ENCODE measurements around the gene OR52R1.

The OR52R1 gene

DNA sequence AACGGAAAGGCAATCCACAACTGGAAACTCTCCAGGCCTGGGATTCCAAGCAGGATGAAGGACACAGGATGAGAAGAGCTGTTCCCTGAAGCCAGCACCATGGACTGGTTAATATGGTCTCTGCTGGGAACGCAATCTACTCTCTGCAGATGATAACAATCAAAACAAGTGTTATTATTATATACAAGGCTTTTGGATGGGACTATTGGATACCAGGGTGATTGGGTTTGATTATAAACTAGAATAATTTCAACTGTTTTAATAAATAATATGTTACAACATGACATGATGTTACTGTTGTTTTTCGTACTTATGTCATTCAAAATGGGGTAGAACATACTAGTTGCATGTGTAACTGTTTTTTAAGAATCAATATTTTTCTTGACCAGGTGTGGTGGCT lies at the start of gene OR52R1:
TSS of gene OR52R1 (minus strand) at position 101 of the 400 bp plus-strand sequence. CDS start at position 101, 0 bp downstream.
- Histone ChIP-seq H3K27me3 (ENCODE audit: control insufficient read depth, insufficient read depth, low read length) (no peaks in the 10 kb centered on the region), H3K36me3 (ENCODE audit: control insufficient read depth, insufficient read depth, low read length) (no peaks in the 10 kb centered on the region), H3K4me1 (ENCODE audit: control insufficient read depth, insufficient read depth, low read length) (no peaks in the 10 kb centered on the region), H3K27ac (ENCODE audit: low read depth, low read length) (no peak within 1 kb of the TSS), H3K9me3 (ENCODE audit: control insufficient read depth, insufficient read depth, low read length) (no peaks in the 10 kb centered on the region), H3K4me3 (ENCODE audit: low read depth, low read length) (no peak within 1 kb of the TSS), H3K9ac (ENCODE audit: low read depth, low read length) (no peak within 1 kb of the TSS)

DNA sequence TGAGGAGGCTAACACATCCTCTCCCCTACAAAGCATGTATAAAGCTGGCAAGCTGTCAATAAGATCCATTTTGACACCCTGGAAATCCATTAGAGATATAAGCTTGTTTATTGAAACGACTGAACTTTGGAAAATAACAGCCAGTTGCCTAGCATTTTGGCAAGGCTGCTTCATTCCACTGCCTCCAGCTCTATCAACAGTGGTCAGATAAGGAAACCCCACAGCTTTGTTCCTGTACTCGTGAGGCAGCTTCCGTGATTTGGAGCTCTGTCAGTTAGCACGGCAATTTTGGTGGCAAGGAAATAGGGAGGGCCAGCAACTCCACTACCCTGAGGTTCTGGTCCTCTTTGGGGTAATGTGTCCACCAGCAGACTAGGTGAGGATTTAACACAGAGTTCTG lies 46.9 kb upstream of the OR52R1 start:
- no peaks in the 10 kb centered on the region for H3K36me3 ChIP-seq (ENCODE audit: control insufficient read depth, insufficient read depth, low read length)
- no peaks in the 10 kb centered on the region for H3K4me1 ChIP-seq (ENCODE audit: control insufficient read depth, insufficient read depth, low read length)
- H3K4me3 ChIP-seq (ENCODE audit: low read depth, low read length), result no peak overlapping the region
- H3K27ac ChIP-seq (ENCODE audit: low read depth, low read length), result no peak overlapping the region
- H3K9ac ChIP-seq (ENCODE audit: low read depth, low read length), result no peak overlapping the region
- H3K9me3 ChIP-seq (ENCODE audit: control insufficient read depth, insufficient read depth, low read length), result peaks cover 5% of the 10 kb centered on the region; the same call in 1 of the 2 replicates
- H3K27me3 ChIP-seq (ENCODE audit: control insufficient read depth, insufficient read depth, low read length), result no peaks in the 10 kb centered on the region

DNA sequence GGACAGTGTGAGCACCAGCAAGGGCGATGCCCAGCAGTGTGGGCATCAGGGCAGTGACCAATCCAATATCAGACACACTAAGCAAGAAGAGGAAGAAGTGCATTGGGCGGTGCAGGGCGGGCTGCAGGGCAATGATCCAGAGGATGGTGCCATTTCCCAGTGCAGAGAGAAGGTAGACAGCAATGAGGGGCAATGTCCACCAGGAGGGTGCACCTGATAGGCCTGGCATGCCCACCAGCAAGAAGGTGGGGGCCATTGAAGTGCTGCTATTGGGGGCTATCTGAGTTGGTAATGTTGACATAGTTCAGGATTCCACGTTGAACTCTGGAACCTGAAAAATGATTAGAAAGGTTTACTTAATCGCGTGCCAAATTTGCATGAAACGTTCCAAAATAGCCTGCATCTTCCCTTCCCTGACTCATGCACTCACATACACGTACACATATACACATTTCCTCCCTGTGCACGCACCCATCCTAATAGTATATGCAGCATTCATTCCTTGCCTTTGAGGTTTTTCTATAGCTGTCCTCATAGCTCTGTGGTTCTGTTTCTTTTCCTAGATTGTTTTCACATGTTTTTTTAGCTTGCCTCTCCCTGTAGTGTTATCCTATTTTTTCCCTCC lies 44.8 kb upstream of the OR52R1 start, which contains the start of gene OR51S1:
TSS of gene OR51S1 (minus strand) at position 301 of the 625 bp plus-strand sequence. CDS start at position 301, 0 bp downstream.
- H3K27me3 ChIP-seq (ENCODE audit: control insufficient read depth, insufficient read depth, low read length), result no peaks in the 10 kb centered on the region
- no peak within 1 kb of the TSS for H3K9ac ChIP-seq (ENCODE audit: low read depth, low read length)
- H3K4me1 ChIP-seq (ENCODE audit: control insufficient read depth, insufficient read depth, low read length), result no peaks in the 10 kb centered on the region
- no peak within 1 kb of the TSS for H3K27ac ChIP-seq (ENCODE audit: low read depth, low read length)
- H3K9me3 ChIP-seq (ENCODE audit: control insufficient read depth, insufficient read depth, low read length), result peaks cover under 1% of the 10 kb centered on the region; the same call in 1 of the 2 replicates
- no peaks in the 10 kb centered on the region for H3K36me3 ChIP-seq (ENCODE audit: control insufficient read depth, insufficient read depth, low read length)
- no peak within 1 kb of the TSS for H3K4me3 ChIP-seq (ENCODE audit: low read depth, low read length)

DNA sequence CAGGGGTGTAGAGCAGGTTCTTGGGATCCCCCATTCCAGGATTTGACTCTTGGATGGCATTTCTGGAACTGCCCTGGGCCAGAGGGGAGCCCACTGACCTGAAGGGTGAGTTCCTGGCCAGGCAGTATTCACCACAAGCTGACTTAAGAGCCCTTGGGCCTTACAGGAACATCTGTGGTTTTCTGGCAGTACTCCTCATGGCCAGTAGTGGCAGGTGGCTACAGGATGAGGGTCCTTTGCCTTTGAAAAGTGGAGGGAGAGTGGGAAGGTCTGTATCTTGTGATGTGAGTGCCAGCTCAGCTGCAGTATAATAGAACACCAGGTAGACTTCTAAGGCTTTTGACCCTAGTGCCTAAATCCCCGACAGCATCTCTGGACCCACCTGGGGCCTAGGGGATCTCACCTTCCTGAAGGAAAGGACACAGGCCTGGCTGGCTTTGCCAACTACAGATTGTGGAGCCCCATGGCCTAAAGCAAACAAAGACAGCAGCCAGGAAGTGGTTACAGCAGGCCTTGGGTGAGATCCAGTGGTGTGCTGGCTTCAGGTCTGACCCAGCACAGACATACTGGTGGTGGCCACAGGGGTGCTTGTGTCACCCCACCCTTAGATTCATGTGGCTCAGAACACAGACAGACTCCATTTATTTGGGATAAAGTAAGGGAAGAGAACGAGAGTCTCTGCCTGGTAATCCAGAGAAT lies 35.8 kb upstream of the OR52R1 start:
- no peaks in the 10 kb centered on the region for H3K27me3 ChIP-seq (ENCODE audit: control insufficient read depth, insufficient read depth, low read length)
- H3K9me3 ChIP-seq (ENCODE audit: control insufficient read depth, insufficient read depth, low read length), result no peaks in the 10 kb centered on the region
- no peaks in the 10 kb centered on the region for H3K4me1 ChIP-seq (ENCODE audit: control insufficient read depth, insufficient read depth, low read length)
- no peak overlapping the region for H3K4me3 ChIP-seq (ENCODE audit: low read depth, low read length)
- no peaks in the 10 kb centered on the region for H3K36me3 ChIP-seq (ENCODE audit: control insufficient read depth, insufficient read depth, low read length)
- no peak overlapping the region for H3K9ac ChIP-seq (ENCODE audit: low read depth, low read length)
- no peak overlapping the region for H3K27ac ChIP-seq (ENCODE audit: low read depth, low read length)

DNA sequence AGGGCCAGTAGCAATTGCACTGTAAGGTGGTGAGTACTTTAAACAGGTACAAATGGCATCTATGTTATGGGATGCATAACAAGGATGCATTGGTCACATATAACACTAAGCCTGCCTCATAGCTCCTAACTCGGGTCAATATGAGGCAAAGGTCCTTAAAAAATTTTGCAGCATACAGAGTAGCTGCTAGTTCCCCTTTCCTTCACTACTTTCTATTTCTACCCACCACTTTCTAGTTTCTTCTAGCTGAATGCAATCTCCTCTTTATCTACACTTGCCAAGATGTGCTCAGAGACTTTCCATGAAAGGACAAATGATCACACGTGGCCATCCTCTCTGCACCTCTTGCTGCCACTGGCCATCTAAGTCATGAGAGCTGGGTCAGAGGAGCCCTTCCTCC lies 26.7 kb upstream of the OR52R1 start:
- Histone ChIP-seq H3K36me3 (ENCODE audit: control insufficient read depth, insufficient read depth, low read length) (no peaks in the 10 kb centered on the region), H3K4me1 (ENCODE audit: control insufficient read depth, insufficient read depth, low read length) (no peaks in the 10 kb centered on the region), H3K9ac (ENCODE audit: low read depth, low read length) (no peak overlapping the region), H3K27me3 (ENCODE audit: control insufficient read depth, insufficient read depth, low read length) (no peaks in the 10 kb centered on the region), H3K4me3 (ENCODE audit: low read depth, low read length) (no peak overlapping the region), H3K27ac (ENCODE audit: low read depth, low read length) (no peak overlapping the region), H3K9me3 (ENCODE audit: control insufficient read depth, insufficient read depth, low read length) (no peaks in the 10 kb centered on the region)

DNA sequence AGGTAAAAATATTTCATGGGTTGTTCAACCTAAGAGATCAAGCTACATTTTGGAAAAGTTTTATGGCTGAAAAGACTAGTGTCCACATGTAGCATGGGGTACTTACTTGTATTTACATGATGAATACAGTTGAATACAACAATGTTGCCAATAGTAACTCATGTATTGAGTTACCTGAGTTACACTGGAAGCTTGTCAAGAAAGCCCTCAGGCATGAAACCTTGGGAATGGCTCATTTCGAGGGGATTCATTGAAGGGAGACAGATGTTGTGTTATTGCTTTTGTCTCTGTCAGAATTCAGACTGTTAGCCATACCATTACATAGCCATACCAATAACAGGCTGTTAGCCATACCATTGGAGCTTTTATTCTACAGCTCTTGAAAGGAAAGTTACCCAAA lies 26.2 kb upstream of the OR52R1 start:
- H3K27me3 ChIP-seq (ENCODE audit: control insufficient read depth, insufficient read depth, low read length), result no peaks in the 10 kb centered on the region
- no peak overlapping the region for H3K27ac ChIP-seq (ENCODE audit: low read depth, low read length)
- H3K9me3 ChIP-seq (ENCODE audit: control insufficient read depth, insufficient read depth, low read length), result no peaks in the 10 kb centered on the region
- no peaks in the 10 kb centered on the region for H3K36me3 ChIP-seq (ENCODE audit: control insufficient read depth, insufficient read depth, low read length)
- no peak overlapping the region for H3K4me3 ChIP-seq (ENCODE audit: low read depth, low read length)
- H3K4me1 ChIP-seq (ENCODE audit: control insufficient read depth, insufficient read depth, low read length), result no peaks in the 10 kb centered on the region
- H3K9ac ChIP-seq (ENCODE audit: low read depth, low read length), result no peak overlapping the region

DNA sequence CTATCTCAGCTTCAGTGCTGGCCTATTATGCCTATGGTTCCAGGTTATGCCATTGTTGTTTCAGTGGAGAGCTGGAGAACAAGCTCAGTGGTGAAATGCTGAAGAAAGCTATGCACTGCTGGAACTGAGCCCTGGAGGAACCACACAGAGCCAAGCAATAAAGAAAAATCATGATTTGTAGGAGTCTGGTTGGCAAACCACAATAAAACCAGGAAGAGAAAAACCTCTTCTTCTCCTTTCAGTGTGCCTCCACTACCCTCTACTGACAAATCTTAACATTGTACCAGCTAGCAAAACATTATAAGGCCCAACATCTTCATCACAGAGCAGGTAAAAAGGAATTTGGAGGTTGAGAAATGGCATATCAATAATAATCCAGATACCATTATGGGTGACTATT lies 22.2 kb upstream of the OR52R1 start:
- Histone ChIP-seq H3K36me3 (ENCODE audit: control insufficient read depth, insufficient read depth, low read length) (no peaks in the 10 kb centered on the region), H3K4me1 (ENCODE audit: control insufficient read depth, insufficient read depth, low read length) (no peaks in the 10 kb centered on the region), H3K27ac (ENCODE audit: low read depth, low read length) (no peak overlapping the region), H3K4me3 (ENCODE audit: low read depth, low read length) (no peak overlapping the region), H3K9ac (ENCODE audit: low read depth, low read length) (no peak overlapping the region), H3K9me3 (ENCODE audit: control insufficient read depth, insufficient read depth, low read length) (no peaks in the 10 kb centered on the region), H3K27me3 (ENCODE audit: control insufficient read depth, insufficient read depth, low read length) (no peaks in the 10 kb centered on the region)

DNA sequence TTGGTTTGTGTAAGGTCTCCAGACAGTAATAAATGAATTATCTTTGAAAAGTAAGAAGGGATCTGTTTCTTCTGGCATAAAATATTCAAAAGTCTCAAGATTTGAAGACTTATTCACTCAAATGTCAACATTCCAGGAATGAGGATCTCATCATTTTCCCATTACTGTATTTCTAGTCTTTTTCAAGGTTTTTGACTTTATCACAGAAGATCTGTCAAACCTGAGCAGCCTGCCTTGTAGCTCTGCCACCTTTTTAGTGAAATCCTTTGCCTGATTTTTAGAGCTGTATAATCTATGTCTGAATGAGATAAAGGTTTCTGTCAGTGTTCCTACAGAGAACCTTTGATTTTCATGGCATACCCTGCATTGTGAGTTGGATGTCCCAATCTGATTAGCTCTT lies 21.0 kb upstream of the OR52R1 start:
- Histone ChIP-seq H3K4me1 (ENCODE audit: control insufficient read depth, insufficient read depth, low read length) (no peaks in the 10 kb centered on the region), H3K9ac (ENCODE audit: low read depth, low read length) (no peak overlapping the region), H3K9me3 (ENCODE audit: control insufficient read depth, insufficient read depth, low read length) (no peaks in the 10 kb centered on the region), H3K27ac (ENCODE audit: low read depth, low read length) (no peak overlapping the region), H3K36me3 (ENCODE audit: control insufficient read depth, insufficient read depth, low read length) (no peaks in the 10 kb centered on the region), H3K27me3 (ENCODE audit: control insufficient read depth, insufficient read depth, low read length) (no peaks in the 10 kb centered on the region), H3K4me3 (ENCODE audit: low read depth, low read length) (no peak overlapping the region)

DNA sequence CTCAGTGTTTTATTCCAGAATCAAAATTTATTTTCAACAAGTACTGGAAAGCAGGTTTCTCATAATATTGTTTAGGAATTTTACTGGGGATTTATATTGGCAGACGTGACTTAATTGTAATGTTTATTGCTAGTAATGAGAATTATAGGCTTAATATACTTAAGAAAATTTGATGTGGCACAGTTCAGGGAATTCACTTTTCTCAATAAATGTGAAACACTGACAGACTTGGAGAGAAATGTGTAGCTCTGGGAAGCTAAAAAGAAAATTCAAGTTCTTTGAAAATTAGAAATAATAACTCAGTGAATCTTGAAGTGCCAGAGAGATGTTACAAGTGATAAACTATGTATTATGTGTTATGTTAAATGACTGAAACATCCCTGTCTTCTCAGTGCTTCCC lies 16.8 kb upstream of the OR52R1 start, which contains the start of gene OR51F2:
TSS of gene OR51F2 (plus strand) at position 301 of the 400 bp plus-strand sequence. CDS start 101 bp downstream, outside the sequence.
- H3K36me3 ChIP-seq (ENCODE audit: control insufficient read depth, insufficient read depth, low read length), result no peaks in the 10 kb centered on the region
- H3K9ac ChIP-seq (ENCODE audit: low read depth, low read length), result no peak within 1 kb of the TSS
- no peaks in the 10 kb centered on the region for H3K9me3 ChIP-seq (ENCODE audit: control insufficient read depth, insufficient read depth, low read length)
- H3K27ac ChIP-seq (ENCODE audit: low read depth, low read length), result no peak within 1 kb of the TSS
- no peaks in the 10 kb centered on the region for H3K27me3 ChIP-seq (ENCODE audit: control insufficient read depth, insufficient read depth, low read length)
- H3K4me1 ChIP-seq (ENCODE audit: control insufficient read depth, insufficient read depth, low read length), result no peaks in the 10 kb centered on the region
- H3K4me3 ChIP-seq (ENCODE audit: low read depth, low read length), result no peak within 1 kb of the TSS

DNA sequence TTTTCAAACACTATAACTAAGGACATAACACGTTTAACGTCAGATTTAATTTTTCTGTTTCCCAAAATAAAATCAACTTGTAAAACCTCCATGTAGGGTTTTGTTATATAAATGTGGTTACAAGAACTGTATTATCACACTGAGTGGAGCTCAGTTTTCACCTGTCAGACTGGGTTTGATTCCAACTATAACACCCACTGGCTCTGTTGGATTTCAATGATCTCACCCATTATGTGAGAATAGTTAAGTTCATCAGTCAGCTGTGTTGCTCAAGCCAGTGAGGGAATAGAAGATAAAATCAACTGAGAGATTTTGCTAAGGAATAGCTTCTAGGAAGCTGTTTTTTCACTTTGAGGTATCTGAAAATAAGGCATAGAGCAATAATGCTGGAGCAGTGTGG lies 5.1 kb upstream of the OR52R1 start:
- H3K27me3 ChIP-seq (ENCODE audit: control insufficient read depth, insufficient read depth, low read length), result no peaks in the 10 kb centered on the region
- no peaks in the 10 kb centered on the region for H3K9me3 ChIP-seq (ENCODE audit: control insufficient read depth, insufficient read depth, low read length)
- H3K4me3 ChIP-seq (ENCODE audit: low read depth, low read length), result no peak overlapping the region
- no peak overlapping the region for H3K27ac ChIP-seq (ENCODE audit: low read depth, low read length)
- H3K4me1 ChIP-seq (ENCODE audit: control insufficient read depth, insufficient read depth, low read length), result no peaks in the 10 kb centered on the region
- H3K9ac ChIP-seq (ENCODE audit: low read depth, low read length), result no peak overlapping the region
- H3K36me3 ChIP-seq (ENCODE audit: control insufficient read depth, insufficient read depth, low read length), result no peaks in the 10 kb centered on the region

DNA sequence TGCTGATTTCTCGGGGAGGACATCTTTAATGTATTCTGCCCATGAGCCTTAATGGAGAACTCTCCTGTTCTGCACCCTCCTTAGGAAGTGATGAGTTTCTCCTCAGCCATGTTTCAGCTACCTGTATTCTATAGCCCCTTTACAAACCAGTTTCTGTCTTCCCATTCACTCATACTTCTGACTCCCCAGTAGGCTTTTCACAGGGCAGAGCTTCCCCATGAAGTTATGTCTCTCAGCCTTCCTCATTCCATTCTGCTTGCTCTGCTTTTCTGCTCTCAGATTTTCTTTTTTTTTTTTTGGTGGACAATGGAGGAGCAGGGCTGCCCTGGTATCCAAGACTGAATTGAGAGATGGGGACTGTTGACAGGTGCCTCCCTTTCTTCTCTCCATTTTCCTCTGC lies 4.3 kb upstream of the OR52R1 start:
- no peaks in the 10 kb centered on the region for H3K36me3 ChIP-seq (ENCODE audit: control insufficient read depth, insufficient read depth, low read length)
- no peaks in the 10 kb centered on the region for H3K9me3 ChIP-seq (ENCODE audit: control insufficient read depth, insufficient read depth, low read length)
- no peaks in the 10 kb centered on the region for H3K27me3 ChIP-seq (ENCODE audit: control insufficient read depth, insufficient read depth, low read length)
- H3K9ac ChIP-seq (ENCODE audit: low read depth, low read length), result no peak overlapping the region
- no peak overlapping the region for H3K4me3 ChIP-seq (ENCODE audit: low read depth, low read length)
- no peaks in the 10 kb centered on the region for H3K4me1 ChIP-seq (ENCODE audit: control insufficient read depth, insufficient read depth, low read length)
- no peak overlapping the region for H3K27ac ChIP-seq (ENCODE audit: low read depth, low read length)
